ENCODE measurements around the gene PPIE. TPM values are rescaled to one million over a fixed set of nuclear protein-coding genes. Genes with fewer than 3 reads are reported as not detected.

The PPIE gene
- total and polyA plus RNA-seq, 2 of the 13 experiments (the other 11 are each of a cell fraction or from before 2014, with no cell fraction given): 15.3 to 26.3 TPM

DNA sequence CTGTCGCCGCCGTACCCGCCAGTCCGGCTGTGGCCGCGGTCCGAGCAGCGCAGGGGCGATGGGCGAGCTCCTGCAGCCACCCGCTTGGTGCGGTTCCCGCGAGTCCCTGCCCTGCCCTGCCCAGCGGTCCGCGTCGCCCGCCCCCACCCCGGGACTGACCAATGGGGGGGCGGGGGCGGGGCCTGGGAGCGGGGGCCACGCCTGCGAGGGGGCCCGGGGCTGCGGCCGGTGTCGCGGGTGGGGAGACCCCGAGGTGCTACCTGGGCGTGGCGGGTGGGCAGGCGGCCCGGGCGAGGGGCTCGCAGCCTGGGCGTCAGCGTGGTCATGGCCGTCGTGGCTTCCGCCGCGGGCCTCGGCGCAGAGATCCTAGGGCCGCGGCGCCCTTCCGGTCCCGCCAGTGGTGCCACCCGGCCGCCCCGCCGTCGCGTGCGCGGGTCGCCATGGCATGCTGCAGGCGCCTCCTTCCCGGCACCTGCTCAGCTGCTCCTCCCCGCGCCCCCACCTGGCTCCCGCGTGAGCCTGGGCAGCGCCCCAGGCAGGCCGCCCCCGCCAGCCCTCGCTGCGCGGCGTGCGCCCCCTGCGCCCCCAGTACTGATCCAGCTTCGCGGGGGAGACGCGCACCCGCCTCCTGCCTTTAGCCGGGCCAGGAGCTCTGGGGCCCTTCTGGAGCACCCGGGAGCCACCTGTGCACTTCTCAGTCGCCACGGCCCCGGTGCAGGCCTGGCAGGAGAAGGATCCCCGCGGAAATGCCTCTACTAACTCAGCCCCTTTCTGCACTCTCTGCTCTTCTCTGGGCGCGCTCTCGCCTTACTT lies 50.3 kb downstream of the PPIE start, which contains the start of gene BMP8B (continued):
- TF ChIP-seq TFDP1 (CRISPR knock-in tag; IDR thresholded peaks at IDR 0.05; ENCODE audit: borderline replicate concordance) (peak; percentile 64; the same call in 1 of the 2 replicates), CCDC6 (CRISPR knock-in tag; IDR thresholded peaks at IDR 0.05) (no peak), THAP7 (CRISPR knock-in tag; IDR thresholded peaks at IDR 0.05) (no peak), ZNF138 (CRISPR knock-in tag; IDR thresholded peaks at IDR 0.05; ENCODE audit: low read depth) (no peak), ZNF574 (CRISPR knock-in tag; IDR thresholded peaks at IDR 0.05) (0 out of 2 replicates have a peak, but pooled peaks have one; percentile 37), PHF20 (CRISPR knock-in tag; IDR thresholded peaks at IDR 0.05) (no peak), HNRNPH1 (optimal IDR thresholded peaks at IDR 0.05; ENCODE audit: low read depth, low read length) (no peak)
- TF ChIP-seq, protein P1, sequence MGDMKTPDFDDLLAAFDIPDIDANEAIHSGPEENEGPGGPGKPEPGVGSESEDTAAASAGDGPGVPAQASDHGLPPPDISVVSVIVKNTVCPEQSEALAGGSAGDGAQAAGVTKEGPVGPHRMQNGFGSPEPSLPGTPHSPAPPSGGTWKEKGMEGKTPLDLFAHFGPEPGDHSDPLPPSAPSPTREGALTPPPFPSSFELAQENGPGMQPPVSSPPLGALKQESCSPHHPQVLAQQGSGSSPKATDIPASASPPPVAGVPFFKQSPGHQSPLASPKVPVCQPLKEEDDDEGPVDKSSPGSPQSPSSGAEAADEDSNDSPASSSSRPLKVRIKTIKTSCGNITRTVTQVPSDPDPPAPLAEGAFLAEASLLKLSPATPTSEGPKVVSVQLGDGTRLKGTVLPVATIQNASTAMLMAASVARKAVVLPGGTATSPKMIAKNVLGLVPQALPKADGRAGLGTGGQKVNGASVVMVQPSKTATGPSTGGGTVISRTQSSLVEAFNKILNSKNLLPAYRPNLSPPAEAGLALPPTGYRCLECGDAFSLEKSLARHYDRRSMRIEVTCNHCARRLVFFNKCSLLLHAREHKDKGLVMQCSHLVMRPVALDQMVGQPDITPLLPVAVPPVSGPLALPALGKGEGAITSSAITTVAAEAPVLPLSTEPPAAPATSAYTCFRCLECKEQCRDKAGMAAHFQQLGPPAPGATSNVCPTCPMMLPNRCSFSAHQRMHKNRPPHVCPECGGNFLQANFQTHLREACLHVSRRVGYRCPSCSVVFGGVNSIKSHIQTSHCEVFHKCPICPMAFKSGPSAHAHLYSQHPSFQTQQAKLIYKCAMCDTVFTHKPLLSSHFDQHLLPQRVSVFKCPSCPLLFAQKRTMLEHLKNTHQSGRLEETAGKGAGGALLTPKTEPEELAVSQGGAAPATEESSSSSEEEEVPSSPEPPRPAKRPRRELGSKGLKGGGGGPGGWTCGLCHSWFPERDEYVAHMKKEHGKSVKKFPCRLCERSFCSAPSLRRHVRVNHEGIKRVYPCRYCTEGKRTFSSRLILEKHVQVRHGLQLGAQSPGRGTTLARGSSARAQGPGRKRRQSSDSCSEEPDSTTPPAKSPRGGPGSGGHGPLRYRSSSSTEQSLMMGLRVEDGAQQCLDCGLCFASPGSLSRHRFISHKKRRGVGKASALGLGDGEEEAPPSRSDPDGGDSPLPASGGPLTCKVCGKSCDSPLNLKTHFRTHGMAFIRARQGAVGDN (CRISPR knock-in tag; IDR thresholded peaks at IDR 0.05): peak; percentile 80
